ENCODE data around the gene MAN2A1. TPM values are rescaled to one million over a fixed set of nuclear protein-coding genes. Genes with fewer than 3 reads are reported as not detected.
"Not testable (repeated sequence)": the region's sequence is repeated elsewhere in the genome, so short reads cannot be mapped to it uniquely, and the experiment has no call there.

The MAN2A1 gene
- total RNA-seq, 1 donor from 2014 or later = 114 TPM

DNA sequence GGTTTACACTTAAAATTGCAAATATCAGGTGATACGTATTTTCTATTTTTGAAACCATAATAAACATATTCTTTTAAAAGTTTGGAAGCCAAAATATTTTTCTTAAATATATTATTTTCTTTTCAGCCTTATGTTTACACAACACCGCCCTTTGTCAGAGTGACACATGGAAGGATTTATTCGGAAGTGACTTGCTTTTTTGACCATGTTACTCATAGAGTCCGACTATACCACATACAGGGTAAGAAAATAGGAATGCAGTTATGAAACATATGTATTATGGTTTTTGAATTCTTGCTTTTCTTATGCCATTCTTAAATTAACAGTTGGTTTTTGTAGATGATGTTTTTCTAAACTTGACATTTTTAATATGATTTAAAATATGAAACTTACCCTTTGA is 133.9 kb downstream of the MAN2A1 start:
- DNase-seq (ENCODE audit: low read depth, low spot score) = no peak

DNA sequence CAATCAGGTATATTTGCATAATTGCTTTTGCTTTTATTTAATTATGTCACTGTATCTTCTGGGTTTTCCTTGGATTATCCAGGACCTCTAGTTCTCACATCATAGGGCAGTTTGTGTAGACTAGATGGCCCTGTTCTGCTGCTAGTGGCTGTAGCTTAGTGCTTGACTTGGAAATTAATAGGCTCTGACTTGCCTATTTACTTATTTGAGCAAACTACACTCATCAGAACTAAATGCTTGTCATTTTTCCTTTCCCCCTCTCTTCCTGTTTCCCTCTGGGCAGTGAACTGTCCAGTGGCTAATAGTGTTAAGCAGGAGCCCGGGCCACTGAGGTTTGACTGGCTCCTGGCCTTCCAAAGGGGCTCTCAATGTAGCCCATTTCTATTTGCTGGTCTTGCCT is 135.7 kb downstream of the MAN2A1 start:
- no peak for DNase-seq (ENCODE audit: low read depth, low spot score)

DNA sequence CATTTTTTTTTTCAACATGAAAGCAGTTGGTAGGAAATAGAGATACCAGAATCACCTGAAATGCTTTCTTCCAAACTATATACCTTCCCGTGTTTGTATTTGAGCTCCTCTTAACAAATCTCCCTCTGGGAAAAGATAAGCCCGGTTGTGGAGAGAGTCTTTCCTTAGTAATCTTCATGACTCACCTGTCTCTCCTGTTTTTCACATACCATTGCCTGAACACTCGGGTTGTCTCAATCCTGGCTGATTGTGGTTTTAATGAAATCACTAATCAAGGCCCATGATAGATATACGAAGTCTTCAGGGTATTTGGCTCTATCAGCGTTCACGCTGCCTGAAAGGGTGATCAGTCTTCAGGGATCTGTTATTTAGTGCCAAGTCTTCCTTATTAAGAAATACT is 136.7 kb downstream of the MAN2A1 start:
- DNase-seq (ENCODE audit: low read depth, low spot score) = no peak

DNA sequence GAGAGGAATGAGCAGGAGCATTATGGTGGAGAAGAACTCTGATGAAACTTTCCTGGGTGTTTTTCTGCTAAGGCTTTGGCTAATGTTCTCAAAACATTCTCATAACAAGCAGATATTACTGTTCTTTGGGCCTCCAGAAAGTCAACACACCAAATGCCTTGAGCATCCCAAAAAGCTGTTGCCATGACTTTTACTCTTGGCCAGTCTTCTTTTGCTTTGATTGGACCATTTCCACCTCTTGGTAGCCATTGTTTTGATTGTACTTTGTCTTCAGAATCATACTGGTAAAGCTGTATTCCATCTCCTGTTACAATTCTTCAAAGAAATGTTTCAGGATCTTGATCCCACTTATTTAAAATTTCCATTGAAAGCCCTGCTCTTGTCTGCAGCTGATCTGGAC is 139.6 kb downstream of the MAN2A1 start:
- DNase-seq (ENCODE audit: low read depth, low spot score) = no peak

DNA sequence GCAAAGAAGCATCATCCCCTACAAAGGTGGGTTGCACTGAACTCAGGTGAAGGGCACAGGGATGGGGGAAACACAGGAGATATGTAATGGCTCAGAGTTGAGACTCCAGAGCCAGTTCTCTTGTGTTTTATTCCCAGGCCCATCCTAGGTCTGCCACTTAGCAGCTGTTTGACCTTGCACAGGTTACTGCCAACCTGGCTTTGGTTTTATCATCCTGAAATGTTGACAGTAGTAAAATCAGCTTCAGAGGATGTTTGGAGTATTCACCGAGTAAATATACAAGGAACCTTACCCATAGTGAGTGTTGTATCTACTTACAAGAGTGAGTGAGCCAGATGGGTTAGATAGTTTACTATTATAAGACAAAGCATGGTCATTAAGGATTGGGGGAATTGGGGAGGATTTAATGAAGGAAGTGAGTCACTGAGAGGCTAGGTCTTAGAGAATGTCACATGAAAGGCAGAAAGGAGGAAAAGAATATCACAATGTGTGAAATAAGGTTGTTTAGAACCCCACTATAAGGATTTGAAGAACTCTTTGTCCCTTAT is 141.3 kb downstream of the MAN2A1 start:
- DNase-seq (ENCODE audit: low read depth, low spot score) = no peak

DNA sequence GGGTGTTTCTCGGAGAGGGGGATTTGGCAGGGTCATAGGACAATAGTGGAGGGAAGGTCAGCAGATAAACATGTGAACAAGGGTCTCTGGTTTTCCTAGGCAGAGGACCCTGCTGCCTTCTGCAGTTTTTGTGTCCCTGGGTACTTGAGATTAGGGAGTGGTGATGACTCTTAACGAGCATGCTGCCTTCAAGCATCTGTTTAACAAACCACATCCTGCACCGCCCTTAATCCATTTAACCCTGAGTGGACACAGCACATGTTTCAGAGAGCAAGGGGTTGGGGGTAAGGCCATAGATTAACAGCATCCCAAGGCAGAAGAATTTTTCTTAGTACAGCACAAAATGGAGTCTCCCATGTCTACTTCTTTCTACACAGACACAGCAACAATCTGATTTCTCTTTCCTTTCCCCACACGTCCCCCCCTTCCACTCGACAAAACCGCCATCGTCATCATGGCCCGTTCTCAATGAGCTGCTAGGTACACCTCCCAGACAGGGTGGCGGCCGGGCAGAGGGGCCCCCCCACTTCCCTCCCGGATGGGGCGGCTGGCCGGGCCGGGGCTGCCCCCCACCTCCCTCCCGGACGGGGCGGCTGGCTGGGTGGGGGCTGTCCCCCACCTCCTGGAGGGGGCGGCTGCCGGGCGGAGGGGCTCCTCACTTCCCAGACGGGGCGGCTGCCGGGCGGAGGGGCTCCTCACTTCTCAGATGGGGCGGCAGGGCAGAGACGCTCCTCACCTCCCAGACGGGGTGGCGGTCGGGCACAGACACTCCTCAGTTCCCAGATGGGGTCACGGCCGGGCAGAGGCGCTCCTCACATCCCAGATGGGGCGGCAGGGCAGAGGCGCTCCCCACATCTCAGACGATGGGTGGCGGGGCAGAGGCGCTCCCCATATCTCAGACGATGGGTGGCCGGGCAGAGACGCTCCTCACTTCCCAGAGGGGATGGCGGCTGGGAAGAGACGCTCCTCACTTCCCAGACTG is 142.8 kb downstream of the MAN2A1 start:
- not testable (repeated sequence) for DNase-seq (ENCODE audit: low read depth, low spot score)

DNA sequence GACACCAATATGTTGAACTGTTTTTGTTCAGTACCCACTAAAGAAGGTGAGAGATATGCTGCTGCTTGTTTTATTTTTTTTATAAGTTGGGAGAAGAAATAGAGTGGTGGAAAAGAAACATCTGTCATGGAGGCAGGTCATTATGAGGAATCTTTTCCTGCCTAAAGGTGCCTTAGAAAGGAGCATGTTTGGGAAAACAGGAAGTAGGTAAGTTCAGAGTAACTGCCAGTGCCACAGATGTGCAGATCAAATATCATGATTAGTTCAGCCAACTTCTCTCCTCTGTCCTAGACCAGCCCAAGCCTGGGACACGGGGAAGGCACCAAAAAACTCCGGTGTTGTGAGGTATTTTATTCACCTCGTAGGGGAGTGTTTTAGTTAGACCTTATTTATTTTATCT is 144.2 kb downstream of the MAN2A1 start:
- no peak for DNase-seq (ENCODE audit: low read depth, low spot score)

DNA sequence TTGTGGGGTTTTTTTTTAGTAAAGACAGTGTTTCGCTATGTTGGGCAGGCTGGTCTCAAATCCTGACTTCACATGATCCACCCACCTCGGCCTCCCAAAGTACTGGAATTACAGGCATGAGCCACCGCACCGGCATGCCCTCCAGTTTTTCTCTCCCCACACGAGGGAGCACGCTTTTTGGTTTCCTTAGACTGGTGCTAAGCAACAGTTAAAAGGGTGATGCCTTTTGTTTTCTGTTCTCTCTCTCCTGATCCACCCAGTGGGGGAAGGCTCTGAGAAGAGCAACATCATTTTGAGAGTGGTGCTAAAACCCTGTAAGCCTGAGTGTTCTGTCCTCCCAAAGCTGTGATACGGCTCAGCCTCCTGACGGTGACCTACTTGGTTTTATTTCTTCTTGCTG is 146.6 kb downstream of the MAN2A1 start:
- DNase-seq (ENCODE audit: low read depth, low spot score) = no peak

DNA sequence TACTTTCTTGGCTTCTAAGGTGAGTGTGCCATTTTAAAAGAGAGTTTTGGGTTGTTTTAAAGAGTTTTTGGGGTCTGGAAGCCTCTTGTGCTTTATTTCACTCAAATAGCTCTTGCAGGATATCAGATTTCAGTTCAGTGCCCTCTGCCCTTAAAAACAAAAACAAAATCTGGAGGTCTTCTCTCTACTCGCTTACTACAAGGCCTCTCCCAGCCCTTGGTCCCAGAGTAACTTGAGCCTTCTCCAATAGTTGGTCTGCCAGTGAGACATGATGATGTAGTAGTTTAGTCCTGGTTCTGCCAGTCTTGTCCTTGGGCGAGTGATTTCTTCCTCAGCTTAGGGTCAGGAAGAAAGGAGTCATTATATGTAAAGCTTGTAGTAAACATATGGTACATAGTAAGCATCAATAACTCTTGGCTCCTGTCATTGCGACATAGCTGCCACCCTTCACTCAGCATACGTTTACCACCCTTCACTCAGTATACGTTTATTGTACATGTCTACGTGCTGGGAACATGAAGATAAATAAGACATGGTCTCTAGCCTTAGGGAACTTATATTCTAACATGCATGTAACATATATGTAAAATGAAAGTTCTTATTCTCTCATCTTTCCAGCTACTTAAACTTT is 147.6 kb downstream of the MAN2A1 start:
- DNase-seq (ENCODE audit: low read depth, low spot score) = no peak

DNA sequence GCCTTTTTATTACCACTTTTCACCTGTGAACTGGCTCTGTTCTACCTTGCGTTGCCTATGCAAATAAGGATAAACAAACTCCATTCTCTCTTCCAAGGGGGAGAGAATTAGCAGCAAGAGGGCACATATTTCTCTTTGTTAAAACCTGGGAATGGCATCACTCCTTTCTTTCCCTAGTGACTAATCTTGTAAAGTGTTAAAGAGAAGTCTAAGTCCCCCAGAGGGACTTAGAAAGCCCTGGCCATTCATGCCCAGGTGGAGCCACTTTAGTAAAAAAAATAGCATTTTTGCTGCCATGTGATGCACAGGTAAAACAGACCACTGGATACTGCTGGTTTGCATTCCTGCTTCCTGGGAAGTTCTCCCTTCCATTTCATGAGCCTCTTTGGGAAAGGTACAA is 148.4 kb downstream of the MAN2A1 start:
- no peak for DNase-seq (ENCODE audit: low read depth, low spot score)

DNA sequence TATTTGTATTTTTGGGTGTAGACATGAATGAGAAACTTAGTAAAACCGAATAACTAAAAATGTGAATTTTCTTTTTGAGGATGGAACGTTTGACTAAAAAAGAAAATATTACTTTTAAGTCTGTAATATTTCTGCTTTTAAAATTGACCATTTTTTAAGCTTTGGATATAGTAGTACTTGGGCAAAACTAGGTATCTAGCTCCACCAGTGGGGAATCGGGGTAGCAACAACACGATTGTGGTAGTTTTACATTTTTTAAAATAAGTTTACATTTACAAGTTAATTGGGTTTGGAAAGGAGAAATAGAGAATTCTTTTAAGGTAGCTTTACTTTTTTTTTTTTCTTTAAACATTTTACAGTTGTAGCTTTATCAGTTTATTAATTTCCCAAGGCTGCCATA is 154.4 kb downstream of the MAN2A1 start:
- DNase-seq (ENCODE audit: low read depth, low spot score) = no peak

DNA sequence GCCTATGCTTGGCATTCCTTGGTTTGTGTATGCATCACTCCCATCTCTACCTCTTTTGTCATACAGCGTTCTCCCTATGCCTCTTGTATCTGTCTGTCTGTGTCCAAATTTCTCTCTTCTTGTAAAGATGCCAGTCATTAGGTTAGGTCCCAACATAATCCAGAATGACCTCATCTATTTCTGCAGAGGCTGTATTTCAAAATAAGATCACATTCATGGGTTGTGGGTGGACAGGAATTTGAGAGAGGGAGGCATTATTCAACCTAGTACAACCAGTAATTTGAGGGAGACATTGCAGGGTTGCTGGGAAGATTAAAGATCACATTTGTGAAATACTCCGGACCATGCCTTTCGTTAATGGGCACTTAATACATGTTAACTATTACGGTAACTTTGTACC is 155.0 kb downstream of the MAN2A1 start:
- DNase-seq (ENCODE audit: low read depth, low spot score) = no peak

DNA sequence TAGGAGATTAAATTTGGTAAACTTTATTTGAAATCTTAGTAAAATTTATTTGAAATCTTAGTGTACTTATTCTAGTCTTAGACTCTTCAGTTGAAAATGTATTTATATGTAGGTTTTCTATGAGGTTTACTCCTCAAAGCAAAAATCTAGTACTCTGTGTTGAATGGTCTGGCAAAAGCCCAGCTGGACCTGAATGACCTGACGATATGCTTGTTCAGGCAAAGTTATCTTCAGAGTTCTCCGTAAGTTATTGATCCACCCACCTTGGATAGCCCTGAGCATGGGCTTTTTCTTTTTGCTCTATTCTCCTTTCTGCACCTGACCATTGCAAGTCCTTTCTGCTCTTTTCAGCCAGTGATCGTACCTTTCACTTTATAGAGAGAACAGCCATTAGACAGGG is 158.4 kb downstream of the MAN2A1 start:
- DNase-seq (ENCODE audit: low read depth, low spot score) = no peak

DNA sequence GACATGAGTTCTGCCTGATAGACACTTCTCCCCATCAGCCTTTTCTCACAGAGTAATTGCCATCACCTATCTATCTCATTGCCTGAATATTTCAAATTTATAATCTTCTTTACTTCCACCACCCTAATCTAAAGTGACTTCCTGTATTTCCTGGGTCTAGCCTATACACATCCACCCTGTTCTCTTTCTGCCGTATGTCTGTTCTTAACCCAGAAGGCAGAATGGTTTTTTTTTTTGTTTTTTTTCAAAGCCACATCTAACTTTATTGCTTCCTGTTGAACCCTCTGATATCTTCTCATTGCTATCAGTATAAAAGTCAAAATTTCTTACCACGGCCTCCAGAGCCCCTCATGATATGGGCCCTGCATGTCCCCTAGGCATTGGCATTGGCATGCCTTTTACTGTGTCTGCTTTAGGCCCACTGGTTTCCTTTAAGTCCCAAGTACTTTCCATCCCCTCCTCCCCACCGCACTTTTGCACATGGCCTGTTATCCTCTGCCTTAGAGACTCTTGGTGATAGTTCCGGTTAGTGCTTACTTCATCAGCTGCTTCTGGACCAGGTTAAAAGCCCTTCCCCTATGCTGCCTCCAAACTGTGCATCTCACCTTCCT is 159.9 kb downstream of the MAN2A1 start:
- DNase-seq (ENCODE audit: low read depth, low spot score) = no peak

DNA sequence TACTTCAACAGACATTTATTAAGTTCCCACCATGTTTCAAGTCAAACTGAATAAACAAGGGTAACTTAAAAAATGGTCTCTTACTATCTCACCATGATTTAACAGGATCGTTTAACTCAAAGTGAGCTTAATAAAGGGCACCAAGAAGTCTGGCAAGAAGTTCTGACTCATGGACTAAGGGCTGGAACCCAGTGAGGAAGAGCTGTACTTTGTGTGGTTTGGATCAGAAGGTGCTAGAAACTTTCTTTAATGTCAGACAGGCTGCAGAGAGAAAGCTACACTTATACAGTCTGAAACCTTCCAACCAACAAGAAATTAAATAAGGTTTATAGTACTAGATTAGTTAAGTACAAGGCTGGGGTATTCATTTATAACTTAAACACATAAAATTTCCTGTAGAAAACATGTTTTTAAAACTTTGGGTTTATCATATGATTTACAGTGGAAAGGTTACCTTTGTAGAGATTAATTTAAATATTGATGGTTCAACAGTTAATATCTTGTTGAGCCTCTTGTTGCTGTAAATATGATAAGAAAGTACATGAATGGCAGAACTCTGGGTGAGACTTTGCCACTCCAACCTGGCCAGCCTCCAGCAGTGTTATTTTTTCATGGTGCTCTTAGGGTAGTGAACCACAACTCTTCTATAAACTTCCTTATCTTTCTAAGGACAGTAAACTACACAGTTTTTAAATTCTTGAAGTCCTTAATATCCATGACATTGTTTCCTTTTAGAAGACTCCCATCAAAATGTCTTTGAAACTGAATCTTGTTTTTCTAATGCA is 162.8 kb downstream of the MAN2A1 start:
- no peak for DNase-seq (ENCODE audit: low read depth, low spot score)

DNA sequence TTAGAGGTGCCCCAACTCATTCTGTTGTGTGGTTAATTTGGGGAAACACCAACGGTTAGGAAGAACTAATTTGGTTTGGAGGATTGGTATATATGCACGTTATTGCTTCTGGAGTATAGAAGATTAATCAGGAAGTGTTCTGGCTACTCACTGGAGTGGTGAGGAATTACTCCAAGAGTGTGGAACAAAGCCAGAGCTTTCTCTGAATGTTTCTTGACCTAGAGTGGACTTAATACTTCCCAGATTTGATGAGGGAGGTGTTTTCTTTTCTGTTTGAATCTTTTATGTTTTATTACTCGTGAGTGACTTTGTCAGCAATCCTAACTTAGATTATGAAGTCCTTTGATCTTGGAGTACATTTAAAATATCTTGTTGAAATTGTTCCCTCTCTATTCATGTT is 163.7 kb downstream of the MAN2A1 start:
- DNase-seq (ENCODE audit: low read depth, low spot score) = no peak

DNA sequence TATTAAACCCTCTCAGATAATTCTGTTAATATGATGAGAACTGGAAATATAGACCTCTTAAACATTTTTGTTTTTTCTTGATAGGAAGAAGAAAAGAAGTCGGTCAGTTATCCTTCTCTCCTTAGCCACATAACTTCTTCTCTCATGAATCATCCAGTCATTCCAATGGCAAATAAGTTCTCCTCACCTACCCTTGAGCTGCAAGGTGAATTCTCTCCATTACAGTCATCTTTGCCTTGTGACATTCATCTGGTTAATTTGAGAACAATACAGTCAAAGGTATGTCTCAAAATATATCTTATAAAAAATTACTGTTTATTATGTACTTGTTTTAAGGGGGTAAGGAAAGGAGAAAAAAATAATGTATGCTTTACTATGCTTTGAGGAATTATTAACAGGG is 165.3 kb downstream of the MAN2A1 start:
- no peak for DNase-seq (ENCODE audit: low read depth, low spot score)

DNA sequence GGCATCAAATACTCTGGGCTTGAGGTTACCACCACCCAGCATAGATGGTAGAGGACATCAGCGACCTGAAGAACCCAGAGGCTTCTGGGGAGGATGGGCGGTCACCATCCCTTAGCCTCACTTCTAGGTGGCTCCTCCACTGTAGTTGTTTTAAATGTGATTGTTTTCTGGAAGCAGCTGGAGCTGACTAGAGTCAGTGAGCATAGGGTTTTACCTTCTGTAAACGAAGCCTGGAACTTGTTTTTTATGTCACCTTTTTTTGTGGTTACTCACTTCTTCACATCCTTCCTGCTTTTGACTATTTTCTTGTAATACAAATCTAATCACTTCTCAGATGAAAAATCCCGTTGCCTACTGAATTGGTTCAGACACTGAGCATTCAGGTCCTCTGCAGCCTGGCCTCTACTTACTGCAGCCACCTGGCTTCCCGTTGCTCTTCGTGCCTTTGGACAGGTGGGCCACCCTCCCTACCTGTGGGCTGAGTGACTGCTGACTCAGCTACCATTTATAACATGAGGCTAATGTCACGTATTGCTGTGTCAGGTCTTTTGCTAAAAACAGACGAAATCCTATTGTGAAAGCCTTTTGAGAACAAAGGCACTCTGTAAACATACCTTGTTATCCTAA is 167.8 kb downstream of the MAN2A1 start:
- no peak for DNase-seq (ENCODE audit: low read depth, low spot score)

DNA sequence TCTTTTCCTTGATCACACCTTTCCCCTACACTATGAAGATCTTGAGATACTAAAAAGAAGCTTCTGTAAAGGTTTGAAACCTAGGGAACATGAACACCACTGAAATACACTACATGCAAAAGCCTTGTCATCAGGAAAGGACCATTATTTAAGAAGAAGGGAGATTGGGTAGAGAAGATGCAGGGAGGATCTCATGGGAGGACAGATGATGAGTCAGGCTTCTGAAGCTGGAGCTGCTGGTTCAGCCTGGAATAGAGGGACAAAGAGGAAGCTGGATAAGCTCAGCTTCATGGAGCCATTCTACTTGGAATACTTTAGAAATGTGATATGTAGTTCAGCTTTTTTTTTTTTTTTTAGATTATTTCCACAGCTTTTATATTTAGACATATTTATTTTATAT is 169.8 kb downstream of the MAN2A1 start:
- no peak for DNase-seq (ENCODE audit: low read depth, low spot score)

DNA sequence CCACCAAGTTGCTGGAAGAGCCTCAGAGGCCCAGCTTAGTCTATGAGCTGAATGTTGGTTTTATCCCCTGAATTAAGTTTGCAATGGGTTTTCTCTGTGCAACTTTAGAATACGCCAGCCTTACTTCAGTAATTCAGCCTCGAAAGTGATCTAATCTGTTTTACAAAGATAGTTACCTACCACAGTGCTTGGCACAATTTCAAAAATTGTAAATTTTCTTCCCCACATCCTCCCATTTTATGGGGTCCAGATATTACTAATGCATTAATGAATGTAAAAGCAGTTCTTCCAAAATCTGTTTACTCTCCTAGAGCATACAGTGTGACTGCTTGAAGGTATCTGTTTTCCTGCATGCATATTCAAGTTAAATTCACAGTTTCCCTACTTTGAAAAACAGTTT is 172.6 kb downstream of the MAN2A1 start:
- no peak for DNase-seq (ENCODE audit: low read depth, low spot score)

DNA sequence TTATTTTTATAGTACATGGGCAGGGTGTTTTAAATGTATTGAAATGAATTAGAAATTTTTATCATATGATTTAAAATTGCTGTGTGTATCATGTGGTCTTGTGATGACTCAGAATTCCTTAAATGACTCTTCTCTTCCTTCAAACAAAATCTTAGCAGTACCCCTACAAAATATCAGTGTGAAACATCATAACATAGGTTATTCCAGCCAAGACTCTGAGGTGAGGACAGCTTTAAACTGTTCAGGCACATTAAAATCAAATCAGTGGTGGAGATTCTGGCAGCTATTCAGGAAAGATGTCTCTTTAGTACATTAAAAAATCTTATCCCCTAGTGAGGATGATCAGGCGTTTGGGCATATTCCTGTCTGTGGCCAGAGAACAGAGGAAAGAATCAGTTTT is 174.0 kb downstream of the MAN2A1 start:
- no peak for DNase-seq (ENCODE audit: low read depth, low spot score)

Data from pulmonary artery endothelial cell (primary cell).